ENCODE data around the gene ZNF470.

The ZNF470 gene

GRCh38 chr19:56611288-56611687 lies 44.0 kb downstream of the ZNF470 start:
- no peak for DNase-seq

GRCh38 chr19:56612737-56613136 lies 45.5 kb downstream of the ZNF470 start:
- DNase-seq, result no peak

GRCh38 chr19:56613639-56614038 lies 46.4 kb downstream of the ZNF470 start:
- no peak for DNase-seq

GRCh38 chr19:56617531-56617930 lies 50.3 kb downstream of the ZNF470 start:
- no peak for DNase-seq

- DNase-seq, result no peak
Measured at GRCh38 chr19:56619121-56619520, 51.9 kb downstream of the ZNF470 start.

- DNase-seq, result no peak
Measured at GRCh38 chr19:56622374-56622773, 55.1 kb downstream of the ZNF470 start.

- no peak for DNase-seq
Measured at GRCh38 chr19:56623006-56623405, 55.7 kb downstream of the ZNF470 start.

- DNase-seq, result no peak
Measured at GRCh38 chr19:56625708-56626107, 58.4 kb downstream of the ZNF470 start.

- DNase-seq, result no peak
Measured at GRCh38 chr19:56633021-56633420, 65.8 kb downstream of the ZNF470 start.

GRCh38 chr19:56637976-56638555 lies 70.8 kb downstream of the ZNF470 start:
- no peak for DNase-seq

All from DMS153 (cell line).